Tibial nerve (tissue), 4 donors: Measurements from ENCODE around the gene DFFA.

Experiments used
- CTCF ChIP-seq, 5 experiments: fragments of 200-600 bp in 3 of 5; fragments of 450-650 bp in 2 of 5; sonication (generic) in 3 of 5; IDR thresholded peaks; one replicate each; pipeline ENCODE4 v1.5.1; 2016 to 2019; ENCODE audit warnings: antibody characterized with exemption in 5 of 5, mild to moderate bottlenecking in 3 of 5, moderate library complexity in 2 of 5
- EP300 ChIP-seq, 2 donors: sonication (generic); formaldehyde crosslinking; IDR thresholded peaks; one replicate each; pipeline ENCODE4 v1.6.1; 2017; ENCODE audit warnings: antibody characterized with exemption in 2 of 2, mild to moderate bottlenecking in 1 of 2
- POLR2A ChIP-seq, 2 donors: fragments of 450-650 bp; IDR thresholded peaks; one replicate each; pipeline ENCODE4 v1.6.1; 2017; ENCODE audit warnings: antibody characterized with exemption in 2 of 2, mild to moderate bottlenecking in 2 of 2, moderate library complexity in 2 of 2

GRCh38 chr1:10515976-10516750 is 43.8 kb upstream of the DFFA start:
- TF ChIP-seq CTCF (IDR thresholded peaks at IDR 0.05) = no peak
- no peak for TF ChIP-seq POLR2A (IDR thresholded peaks at IDR 0.05)
- no peak for TF ChIP-seq EP300 (IDR thresholded peaks at IDR 0.05)
